Natural killer cell (primary cell): ENCODE results near the gene EHMT1. TPM values are rescaled to one million over a fixed set of nuclear protein-coding genes. Genes with fewer than 3 reads are reported as not detected.

Experiments used
- ATAC-seq, 3 donors: fragments of 150-1000 bp in 2 of 3; fragments of 200-7000 bp in 1 of 3; cut with Tn5 transposase; 1 replicate in 1 of 3; 2 replicates in 2 of 3; pipeline ENCODE4 v1.10.0; 2021; ENCODE audit warnings: mild to moderate bottlenecking in 2 of 3, moderate library complexity in 2 of 3
- DNase-seq, 2 donors: peaks; one replicate each; pipeline versions ENCODE4 v3.0.0 to v3.0.0-alpha.2; 2013 to 2021; ENCODE audit warnings: mixed read lengths in 1 of 2
- H3K27ac ChIP-seq: one replicate; pipeline ENCODE4 v1.5.1; 2013; ENCODE audit warnings: mild to moderate bottlenecking, low read length
- H3K27me3 ChIP-seq: one replicate; pipeline ENCODE4 v1.6.1; 2013; ENCODE audit warnings: low read length; ENCODE audit not compliant: control insufficient read depth, insufficient read depth
- H3K36me3 ChIP-seq: one replicate; pipeline ENCODE4 v1.6.1; 2013; ENCODE audit warnings: low read length; ENCODE audit not compliant: control insufficient read depth, insufficient read depth
- H3K4me1 ChIP-seq: one replicate; pipeline ENCODE4 v1.6.1; 2013; ENCODE audit warnings: low read length; ENCODE audit not compliant: control insufficient read depth, insufficient read depth
- H3K4me3 ChIP-seq: one replicate; pipeline ENCODE4 v1.5.1; 2013; ENCODE audit warnings: low read length
- H3K9me3 ChIP-seq: one replicate; pipeline ENCODE4 v1.6.1; 2013; ENCODE audit warnings: low read length; ENCODE audit not compliant: control insufficient read depth, insufficient read depth
- H3K27ac Mint-ChIP-seq, 2 donors: one replicate each; pipeline ENCODE4 v1.8.0; 2022; ENCODE audit warnings: mild to moderate bottlenecking in 2 of 2, mixed read lengths in 2 of 2, moderate library complexity in 1 of 2
- H3K27me3 Mint-ChIP-seq, 2 donors: one replicate each; pipeline ENCODE4 v1.8.0; 2022; ENCODE audit warnings: low read depth in 2 of 2, mixed read lengths in 2 of 2
- H3K36me3 Mint-ChIP-seq: one replicate; pipeline ENCODE4 v1.8.0; 2022; ENCODE audit warnings: mixed read lengths
- H3K4me1 Mint-ChIP-seq, 2 donors: one replicate each; pipeline ENCODE4 v1.8.0; 2022; ENCODE audit warnings: mixed read lengths in 2 of 2
- H3K4me3 Mint-ChIP-seq: one replicate; pipeline ENCODE4 v1.8.0; 2022; ENCODE audit warnings: mild to moderate bottlenecking, moderate library complexity, mixed read lengths
- H3K9me3 Mint-ChIP-seq, 2 donors: one replicate each; pipeline ENCODE4 v1.8.0; 2022; ENCODE audit warnings: mixed read lengths in 2 of 2
- WGBS: methylation state at CpG from one replicate; pipeline ENCODE4 v1.1.7; 2013; ENCODE audit warnings: missing lambda C conversion rate; ENCODE audit not compliant: insufficient coverage; 5-methylcytosine and 5-hydroxymethylcytosine counted together
- intact Hi-C: fragments of 100-400 bp; cut with micrococcal nuclease; formaldehyde crosslinking; loops from one replicate; pipeline ENCODE4 v1.14.2; 2022
- total RNA-seq, 4 donors: library from RNA; stranded (reverse); fragments of 120-200 nt in 1 of 4; gene quantifications; one replicate each; pipeline versions ENCODE4 v1.2.3 to v1.2.4, GENCODE V29; 2013 to 2022
- TF ChIP-seq, protein P1 (sequence below): fragments of 200-600 bp; IDR thresholded peaks from one replicate; pipeline ENCODE4 v1.8.0; 2022; ENCODE audit warnings: antibody characterized with exemption

Gene EHMT1
- total RNA-seq, 3 donors from 2014 or later (not counting 1 experiment from before 2014, with no cell fraction given) = 173 to 200 (median 176) TPM

- Histone ChIP-seq H3K27ac (no peak overlapping the region), H3K36me3 (peaks cover 19% of the 10 kb centered on the region), H3K4me1 (peaks cover 20% of the 10 kb centered on the region), H3K9me3 (no peaks in the 10 kb centered on the region), H3K27me3 (no peaks in the 10 kb centered on the region), H3K4me3 (no peak overlapping the region)
- peaks cover 28 to 31% of the 10 kb centered on the region in 2 donors for H3K4me1 Mint-ChIP-seq
- TF ChIP-seq, protein P1, sequence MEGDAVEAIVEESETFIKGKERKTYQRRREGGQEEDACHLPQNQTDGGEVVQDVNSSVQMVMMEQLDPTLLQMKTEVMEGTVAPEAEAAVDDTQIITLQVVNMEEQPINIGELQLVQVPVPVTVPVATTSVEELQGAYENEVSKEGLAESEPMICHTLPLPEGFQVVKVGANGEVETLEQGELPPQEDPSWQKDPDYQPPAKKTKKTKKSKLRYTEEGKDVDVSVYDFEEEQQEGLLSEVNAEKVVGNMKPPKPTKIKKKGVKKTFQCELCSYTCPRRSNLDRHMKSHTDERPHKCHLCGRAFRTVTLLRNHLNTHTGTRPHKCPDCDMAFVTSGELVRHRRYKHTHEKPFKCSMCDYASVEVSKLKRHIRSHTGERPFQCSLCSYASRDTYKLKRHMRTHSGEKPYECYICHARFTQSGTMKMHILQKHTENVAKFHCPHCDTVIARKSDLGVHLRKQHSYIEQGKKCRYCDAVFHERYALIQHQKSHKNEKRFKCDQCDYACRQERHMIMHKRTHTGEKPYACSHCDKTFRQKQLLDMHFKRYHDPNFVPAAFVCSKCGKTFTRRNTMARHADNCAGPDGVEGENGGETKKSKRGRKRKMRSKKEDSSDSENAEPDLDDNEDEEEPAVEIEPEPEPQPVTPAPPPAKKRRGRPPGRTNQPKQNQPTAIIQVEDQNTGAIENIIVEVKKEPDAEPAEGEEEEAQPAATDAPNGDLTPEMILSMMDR = no peak
- peaks cover 10% of the 10 kb centered on the region for H3K36me3 Mint-ChIP-seq
- H3K4me3 Mint-ChIP-seq = no peak overlapping the region
- no peaks in the 10 kb centered on the region for H3K9me3 Mint-ChIP-seq
- intact Hi-C loops = no loop called here
- no peak overlapping the region for H3K27ac Mint-ChIP-seq
- no peak for ATAC-seq
- DNase-seq = no peak
- WGBS = 95% methylated on average over 10 of the region's 10 CpGs
- no peaks in the 10 kb centered on the region for H3K27me3 Mint-ChIP-seq
Measured at GRCh38 chr9:137574192-137574591, 44.6 kb upstream of the EHMT1 start.

DNA sequence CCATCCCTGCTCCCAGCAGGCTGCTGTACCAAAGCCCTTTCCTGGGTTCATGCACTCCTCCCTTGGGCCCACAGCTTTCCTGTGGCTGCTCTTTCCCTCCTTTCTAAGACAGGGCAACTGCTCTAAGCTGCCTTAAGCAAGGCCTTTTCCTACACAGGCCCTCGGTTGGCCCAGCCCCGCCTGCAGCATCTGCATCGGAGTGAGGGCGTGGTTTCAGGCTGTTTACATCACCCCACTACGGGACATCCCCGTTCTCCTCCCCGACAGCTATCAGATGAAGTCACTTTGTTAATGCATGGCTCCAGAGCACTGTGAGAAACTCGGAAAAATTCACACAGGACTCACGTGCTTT lies 43.5 kb upstream of the EHMT1 start:
- Mint-ChIP-seq H3K27me3 (no peaks in the 10 kb centered on the region), H3K36me3 (peaks cover 10% of the 10 kb centered on the region), H3K9me3 (no peaks in the 10 kb centered on the region), H3K4me1 (peaks cover 28 to 32% of the 10 kb centered on the region in 2 donors), H3K27ac (peak overlapping the region in 1 of 2 donors; percentile 59), H3K4me3 (no peak overlapping the region)
- Histone ChIP-seq H3K9me3 (no peaks in the 10 kb centered on the region), H3K4me3 (no peak overlapping the region), H3K36me3 (peaks cover 19% of the 10 kb centered on the region), H3K27ac (no peak overlapping the region), H3K4me1 (peaks cover 23% of the 10 kb centered on the region), H3K27me3 (no peaks in the 10 kb centered on the region)
- intact Hi-C loops = no loop called here
- WGBS = 93% methylated on average over 9 of the region's 9 CpGs
- TF ChIP-seq, protein P1 = no peak
- ATAC-seq (no peak), DNase-seq (peak in 1 of 2 donors; percentile 32)

DNA sequence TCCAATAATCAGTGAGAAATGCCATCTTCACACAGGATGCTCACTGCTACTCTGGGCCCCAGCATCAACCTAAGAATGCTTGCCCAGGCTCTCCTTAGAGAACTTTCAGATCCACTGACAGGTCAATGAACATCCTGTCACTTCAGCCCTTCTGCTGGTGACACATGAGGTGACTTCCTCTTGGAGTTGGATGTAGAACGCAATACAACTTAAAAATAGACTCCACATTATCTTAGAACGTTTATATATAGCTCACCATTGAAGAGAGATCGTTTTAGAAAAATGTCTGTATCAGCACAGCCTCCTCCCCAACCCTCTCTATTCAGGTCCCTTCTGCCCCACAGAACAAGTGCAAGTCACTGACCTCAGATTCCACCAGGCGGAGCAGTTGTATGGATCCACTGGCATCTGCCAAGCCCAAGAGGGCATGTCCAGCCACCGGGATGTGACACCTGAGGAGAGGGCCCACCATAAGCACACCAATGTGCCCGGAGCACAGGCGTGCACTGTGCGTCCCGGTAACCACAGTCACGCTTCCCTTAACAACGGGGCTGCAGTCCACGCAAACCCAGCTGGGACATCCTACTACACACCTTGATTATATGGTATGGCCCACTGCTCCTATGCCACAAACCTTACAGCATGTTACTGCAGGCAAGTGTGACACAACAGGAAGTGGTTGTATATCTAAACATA lies 42.9 kb upstream of the EHMT1 start:
- no peaks in the 10 kb centered on the region for H3K9me3 ChIP-seq
- peaks cover 23% of the 10 kb centered on the region for H3K4me1 ChIP-seq
- H3K36me3 Mint-ChIP-seq = peaks cover 10% of the 10 kb centered on the region
- H3K9me3 Mint-ChIP-seq = no peaks in the 10 kb centered on the region
- peak overlapping the region in 1 of 2 donors; percentile 59 for H3K27ac Mint-ChIP-seq
- no peak overlapping the region for H3K27ac ChIP-seq
- TF ChIP-seq, protein P1 = no peak
- no peak overlapping the region for H3K4me3 ChIP-seq
- intact Hi-C loops = no loop called here
- ATAC-seq (no peak), DNase-seq (no peak)
- WGBS = 73% methylated on average over 12 of the region's 12 CpGs
- H3K4me1 Mint-ChIP-seq = peaks cover 26 to 28% of the 10 kb centered on the region in 2 donors
- peak overlapping the region; percentile 49 for H3K4me3 Mint-ChIP-seq
- peaks cover 19% of the 10 kb centered on the region for H3K36me3 ChIP-seq
- H3K27me3 ChIP-seq = no peaks in the 10 kb centered on the region
- H3K27me3 Mint-ChIP-seq = no peaks in the 10 kb centered on the region
